NOMO-1 treated with dmso at 0.1 percent for 144 hours (cell line): ENCODE measurements around the gene CDKAL1.

Experiments used
- DNase-seq: peaks from one replicate; lab custom pipeline; 2025; ENCODE audit not compliant: unreplicated experiment; lab: John Stamatoyannopoulos, UW

CDKAL1 gene

GRCh38 chr6:20947977-20948376 lies 413.7 kb downstream of the CDKAL1 start:
- no peak for DNase-seq

DNA sequence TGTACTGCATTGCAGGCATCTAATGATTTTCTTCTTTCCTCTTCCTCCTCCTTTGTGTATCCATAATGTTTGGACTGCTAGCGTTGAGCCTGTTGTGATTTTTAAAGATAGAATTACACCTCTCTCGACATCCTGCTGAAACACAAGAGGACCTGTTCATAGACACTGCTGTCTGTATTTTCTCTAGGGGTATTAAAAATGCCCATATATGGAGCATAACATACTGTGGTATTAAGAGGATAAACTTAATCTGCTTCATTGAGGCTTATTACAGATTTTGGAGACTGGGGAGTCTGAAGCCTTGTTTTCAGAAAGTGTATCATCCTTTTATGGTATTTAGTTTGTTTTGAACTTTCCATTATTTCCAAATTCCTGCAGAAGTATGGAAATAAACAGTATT lies 414.3 kb downstream of the CDKAL1 start:
- no peak for DNase-seq

DNA sequence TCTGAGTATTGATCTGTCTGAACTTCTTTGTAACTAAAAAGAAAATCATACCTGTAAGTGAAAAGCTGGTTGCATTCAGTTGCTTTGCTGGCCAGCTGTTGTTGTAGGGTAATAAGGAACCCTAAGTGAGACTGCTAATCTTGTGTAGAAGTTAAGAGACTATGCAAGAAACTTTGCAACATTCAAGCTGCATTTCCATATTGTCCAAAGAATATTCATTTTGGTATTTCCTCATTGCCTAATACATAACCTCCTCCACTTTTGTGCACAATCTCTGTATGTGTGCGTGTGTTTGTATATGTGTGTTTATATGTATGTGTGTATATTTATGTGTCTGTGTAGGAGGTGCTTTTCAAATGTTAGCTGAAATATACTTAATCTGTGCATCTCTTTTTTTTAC lies 414.9 kb downstream of the CDKAL1 start:
- no peak for DNase-seq

DNA sequence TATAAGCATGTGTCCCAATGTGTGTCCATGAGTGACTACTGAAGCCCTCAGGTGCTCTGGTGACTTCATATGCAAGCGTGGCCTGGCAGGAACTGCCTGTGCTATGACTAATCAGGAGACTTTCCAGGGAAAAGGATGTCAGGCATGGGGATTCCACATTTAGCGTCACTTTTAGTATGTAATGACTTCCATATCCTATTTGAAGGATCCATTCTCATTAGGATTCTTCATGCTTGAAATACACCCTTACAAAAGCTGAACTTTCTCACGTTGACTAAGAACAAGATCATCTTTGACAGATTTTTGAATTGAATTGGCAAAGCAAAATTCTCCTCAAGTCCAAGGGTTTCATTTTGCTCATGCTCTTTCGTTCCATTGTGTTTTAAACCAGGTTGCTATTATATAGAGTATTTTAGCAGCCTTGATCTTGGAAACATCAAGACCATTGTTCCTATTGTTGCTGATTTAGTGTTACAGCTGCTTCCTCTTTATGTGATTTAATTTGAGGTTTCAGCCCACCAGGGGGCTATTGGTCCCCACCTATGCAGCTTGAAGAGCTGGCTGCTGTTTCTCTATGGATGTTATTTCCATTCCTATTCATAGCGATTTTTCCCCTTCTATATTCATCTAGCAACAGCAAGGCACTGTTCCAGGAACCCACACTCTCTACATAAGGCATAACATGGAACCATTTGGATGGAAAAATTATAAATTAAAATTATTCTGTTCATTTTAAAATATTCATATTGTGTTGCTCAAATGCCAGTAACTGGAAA lies 418.6 kb downstream of the CDKAL1 start:
- DNase-seq = no peak

GRCh38 chr6:20954315-20954714 lies 420.1 kb downstream of the CDKAL1 start:
- DNase-seq = no peak

GRCh38 chr6:20955131-20955530 lies 420.9 kb downstream of the CDKAL1 start:
- no peak for DNase-seq

DNA sequence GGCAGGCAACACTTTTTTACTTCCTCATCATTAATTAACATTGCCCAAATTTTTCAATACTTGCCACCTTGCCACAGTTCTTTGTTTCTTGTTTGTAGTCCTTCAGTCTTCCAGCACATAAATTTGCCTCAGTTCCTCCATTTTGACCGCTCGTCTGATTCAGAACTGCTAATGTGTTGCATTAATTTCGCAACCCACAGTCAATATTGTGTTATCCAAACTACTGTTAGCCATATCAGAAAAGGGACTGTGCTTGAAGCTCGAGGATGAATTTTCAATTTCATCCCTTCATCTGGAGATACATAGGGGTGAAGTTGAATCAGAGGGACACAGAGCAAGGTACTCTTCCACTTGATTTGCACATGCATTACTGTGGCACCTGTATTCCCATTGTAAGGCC lies 421.5 kb downstream of the CDKAL1 start:
- no peak for DNase-seq

DNA sequence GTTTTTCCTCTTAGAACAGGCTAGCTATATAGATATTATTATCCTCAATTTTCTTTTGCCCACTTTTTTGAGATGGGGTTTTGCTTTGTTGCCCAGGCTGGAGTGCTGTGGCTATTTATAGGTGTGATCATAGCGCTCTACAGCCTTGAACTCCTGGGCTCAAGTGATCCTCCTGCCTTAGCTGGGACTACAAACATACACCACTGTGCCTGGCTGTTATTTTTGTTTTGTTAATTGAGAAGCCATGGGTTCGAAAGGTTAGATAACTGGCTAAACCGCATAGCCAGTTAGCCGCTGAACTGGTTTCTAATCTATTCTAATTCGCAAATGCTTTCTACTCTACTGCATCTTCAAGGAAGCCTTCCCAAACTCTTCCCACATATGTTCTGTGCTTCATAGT lies 425.8 kb downstream of the CDKAL1 start:
- DNase-seq = no peak

- no peak for DNase-seq
Observed at GRCh38 chr6:20965276-20965675, 431.0 kb downstream of the CDKAL1 start.

GRCh38 chr6:20965915-20966314 lies 431.7 kb downstream of the CDKAL1 start:
- DNase-seq = no peak

GRCh38 chr6:20969551-20969950 lies 435.3 kb downstream of the CDKAL1 start:
- no peak for DNase-seq

DNA sequence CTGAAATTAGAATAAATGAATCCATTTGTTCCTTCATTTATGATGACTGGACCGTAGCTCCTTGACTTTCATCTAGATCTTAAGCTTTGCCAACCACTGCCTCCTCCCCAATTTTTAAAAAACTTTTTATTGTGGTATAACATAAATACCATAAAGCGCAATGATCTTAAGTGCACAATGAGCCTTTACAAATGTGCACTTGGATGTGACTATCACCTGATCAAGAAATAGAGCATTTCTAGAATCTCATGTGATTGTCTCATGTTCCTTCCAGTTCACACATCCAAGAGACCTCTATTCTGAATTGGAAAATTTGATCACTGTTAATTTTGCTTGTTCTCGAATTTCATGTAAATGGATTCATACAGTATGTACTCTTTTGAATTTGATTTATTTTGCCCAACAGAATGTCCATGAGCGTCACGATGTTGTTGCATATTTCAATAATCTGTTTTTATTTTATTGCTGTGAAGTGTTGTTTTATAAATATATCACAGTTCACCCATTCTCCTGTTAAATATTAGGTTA lies 442.2 kb downstream of the CDKAL1 start:
- DNase-seq = no peak

DNA sequence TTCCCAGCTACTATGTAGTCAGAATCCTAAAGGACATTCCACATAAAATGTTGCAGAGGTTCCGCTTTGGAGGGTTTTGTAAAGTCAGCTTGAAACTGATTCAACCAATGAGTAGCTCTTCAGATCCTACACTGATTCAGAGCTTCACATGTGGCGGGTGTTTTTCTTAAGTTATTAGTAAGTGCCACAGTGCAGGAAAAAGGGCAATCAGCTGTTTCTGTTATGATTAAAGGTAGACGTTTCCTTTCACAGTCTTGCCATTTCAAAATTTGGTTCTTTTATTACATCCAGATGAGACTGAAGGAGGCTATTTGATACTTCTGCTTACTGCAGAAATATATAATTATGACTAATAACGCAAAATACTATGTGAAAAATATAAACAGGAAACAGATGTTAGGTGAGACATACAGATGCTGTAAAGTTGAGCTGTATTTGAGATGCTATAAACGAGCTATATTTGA lies 443.9 kb downstream of the CDKAL1 start:
- DNase-seq = no peak

DNA sequence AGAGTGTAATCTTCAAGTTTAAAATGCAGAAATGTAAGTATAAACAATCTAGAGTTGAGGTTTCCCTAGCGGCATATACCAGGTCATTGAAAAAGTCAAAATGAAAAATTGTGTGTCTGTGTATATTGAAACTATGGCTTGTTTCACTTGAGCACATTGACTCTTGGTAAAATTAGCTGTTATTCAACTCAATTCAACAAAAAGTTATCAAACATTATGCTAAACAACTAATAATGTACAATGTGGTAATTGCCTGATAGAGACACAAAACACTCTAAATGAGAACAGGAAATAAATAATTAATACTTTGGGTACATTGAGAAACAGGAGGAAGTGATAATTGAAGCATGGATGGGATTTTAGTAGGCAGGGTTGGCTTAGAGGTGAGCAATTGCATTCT lies 444.8 kb downstream of the CDKAL1 start:
- no peak for DNase-seq

DNA sequence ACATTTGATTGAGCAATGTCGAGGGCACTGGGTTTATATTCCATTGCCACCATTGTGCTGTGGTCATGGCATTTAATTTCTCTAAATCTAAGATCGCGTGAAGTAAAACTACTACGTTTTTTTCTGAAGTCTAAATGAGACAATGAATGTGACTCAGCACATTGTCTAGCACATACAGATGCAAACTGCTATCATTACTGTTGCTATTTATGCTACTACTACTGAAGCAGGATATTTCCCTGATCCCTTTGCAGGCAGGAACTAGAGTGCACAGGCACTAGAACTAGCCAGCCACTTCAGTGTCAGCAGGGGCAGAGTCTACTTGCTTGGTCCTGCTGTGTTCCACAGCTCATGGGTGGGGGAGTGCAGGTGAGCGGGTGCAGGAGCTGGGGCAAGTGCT lies 449.7 kb downstream of the CDKAL1 start:
- no peak for DNase-seq

GRCh38 chr6:20985821-20986220 lies 451.6 kb downstream of the CDKAL1 start:
- DNase-seq = no peak

GRCh38 chr6:20991910-20992309 lies 457.7 kb downstream of the CDKAL1 start:
- no peak for DNase-seq

- DNase-seq = no peak
Observed at GRCh38 chr6:20996099-20996498, 461.8 kb downstream of the CDKAL1 start.

DNA sequence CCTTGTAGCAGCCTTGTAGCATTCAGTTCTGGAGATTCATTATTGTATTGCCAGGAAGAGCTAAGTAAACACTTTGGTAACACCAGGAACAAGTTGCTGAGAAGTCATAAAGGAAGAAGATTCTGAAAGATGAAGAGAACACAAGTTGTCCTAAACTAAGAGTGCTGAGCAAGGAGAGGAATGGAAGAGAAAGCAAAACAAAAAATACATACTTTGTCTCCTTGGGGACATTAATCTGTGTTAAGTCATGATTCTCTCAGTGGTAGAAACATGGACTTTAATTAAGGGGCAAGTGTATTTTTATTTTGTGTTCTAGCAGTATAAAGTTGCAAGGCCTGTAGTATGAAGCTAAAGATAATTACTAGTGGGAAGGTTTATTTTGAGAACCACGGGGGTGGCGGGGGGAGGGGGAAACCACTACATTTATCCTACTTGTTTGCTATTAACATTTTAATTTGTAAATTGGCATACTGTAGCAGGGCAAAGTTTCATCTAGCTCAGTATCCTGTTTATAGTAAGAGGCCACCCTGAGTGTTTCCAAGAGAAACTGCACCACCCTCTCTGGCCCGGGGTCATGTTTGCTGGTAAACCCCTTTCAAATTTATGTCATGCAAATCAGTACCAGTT lies 463.0 kb downstream of the CDKAL1 start:
- no peak for DNase-seq

GRCh38 chr6:20997770-20998147 lies 463.5 kb downstream of the CDKAL1 start:
- no peak for DNase-seq

- DNase-seq = no peak
Observed at GRCh38 chr6:20998748-20999448, 464.6 kb downstream of the CDKAL1 start.

- no peak for DNase-seq
Observed at GRCh38 chr6:21000331-21000801, 466.1 kb downstream of the CDKAL1 start.
